ENCODE results near the gene UGT8. TPM values are rescaled to one million over a fixed set of nuclear protein-coding genes. Genes with fewer than 3 reads are reported as not detected.
A peak's percentile ranks its signal among the peaks of the same experiment; 100 is the strongest.
"Not testable (repeated sequence)": the region's sequence is repeated elsewhere in the genome, so short reads cannot be mapped to it uniquely, and the experiment has no call there.

The UGT8 gene
- total RNA-seq, 1 donor from 2014 or later: 4.1 TPM

DNA sequence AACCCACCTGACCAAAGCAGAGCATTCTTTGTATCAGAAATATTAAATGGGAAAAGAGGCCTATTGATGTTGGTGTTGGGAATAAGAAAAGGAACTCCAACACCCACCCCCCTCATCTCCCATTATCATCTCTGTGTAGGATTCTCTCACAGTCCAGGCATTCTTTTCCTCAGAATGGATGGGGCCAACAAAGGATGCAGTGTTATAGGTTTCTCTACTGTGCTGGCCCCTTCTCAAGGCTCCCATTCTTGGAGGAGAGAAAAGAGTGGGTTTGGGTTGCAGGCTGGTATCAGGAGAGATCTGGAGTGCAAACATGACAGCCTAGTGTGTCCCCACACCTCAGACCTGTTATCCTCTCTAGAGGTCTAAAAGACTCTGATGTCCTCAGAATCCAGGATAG is 59.6 kb downstream of the UGT8 start:
- H3K4me1 Mint-ChIP-seq (ENCODE audit: unreplicated experiment): no peaks in the 10 kb centered on the region
- DNase-seq (ENCODE audit: low spot score): no peak
- H3K27me3 Mint-ChIP-seq (ENCODE audit: unreplicated experiment): no peaks in the 10 kb centered on the region
- H3K27ac Mint-ChIP-seq (ENCODE audit: unreplicated experiment): no peak overlapping the region
- no peak overlapping the region for H3K4me3 Mint-ChIP-seq (ENCODE audit: unreplicated experiment)
- TF ChIP-seq, protein P1, sequence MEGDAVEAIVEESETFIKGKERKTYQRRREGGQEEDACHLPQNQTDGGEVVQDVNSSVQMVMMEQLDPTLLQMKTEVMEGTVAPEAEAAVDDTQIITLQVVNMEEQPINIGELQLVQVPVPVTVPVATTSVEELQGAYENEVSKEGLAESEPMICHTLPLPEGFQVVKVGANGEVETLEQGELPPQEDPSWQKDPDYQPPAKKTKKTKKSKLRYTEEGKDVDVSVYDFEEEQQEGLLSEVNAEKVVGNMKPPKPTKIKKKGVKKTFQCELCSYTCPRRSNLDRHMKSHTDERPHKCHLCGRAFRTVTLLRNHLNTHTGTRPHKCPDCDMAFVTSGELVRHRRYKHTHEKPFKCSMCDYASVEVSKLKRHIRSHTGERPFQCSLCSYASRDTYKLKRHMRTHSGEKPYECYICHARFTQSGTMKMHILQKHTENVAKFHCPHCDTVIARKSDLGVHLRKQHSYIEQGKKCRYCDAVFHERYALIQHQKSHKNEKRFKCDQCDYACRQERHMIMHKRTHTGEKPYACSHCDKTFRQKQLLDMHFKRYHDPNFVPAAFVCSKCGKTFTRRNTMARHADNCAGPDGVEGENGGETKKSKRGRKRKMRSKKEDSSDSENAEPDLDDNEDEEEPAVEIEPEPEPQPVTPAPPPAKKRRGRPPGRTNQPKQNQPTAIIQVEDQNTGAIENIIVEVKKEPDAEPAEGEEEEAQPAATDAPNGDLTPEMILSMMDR (IDR thresholded peaks at IDR 0.05; ENCODE audit: unreplicated experiment): no peak
- H3K9me3 Mint-ChIP-seq (ENCODE audit: unreplicated experiment): no peaks in the 10 kb centered on the region
- no peaks in the 10 kb centered on the region for H3K36me3 Mint-ChIP-seq (ENCODE audit: low read depth, unreplicated experiment)

DNA sequence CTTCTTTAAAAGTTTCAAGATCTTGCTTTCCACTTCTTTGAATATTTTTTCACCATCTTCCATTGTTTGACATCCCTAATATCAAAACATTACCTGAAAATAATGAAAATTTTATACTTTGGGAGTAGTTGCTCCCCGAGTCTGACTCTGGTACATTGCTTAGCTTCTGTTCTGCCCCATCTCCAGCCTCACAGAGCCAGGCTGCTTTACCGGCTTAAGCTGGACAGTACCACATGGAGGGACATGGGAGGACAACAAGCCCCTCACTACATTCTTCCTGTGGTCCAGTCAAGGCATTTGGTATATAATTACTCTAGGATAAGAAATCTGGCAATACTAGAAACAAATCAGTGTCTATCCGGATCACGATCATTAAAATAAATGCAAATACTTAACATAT is 60.2 kb downstream of the UGT8 start:
- TF ChIP-seq, protein P1 (IDR thresholded peaks at IDR 0.05; ENCODE audit: unreplicated experiment): no peak
- Mint-ChIP-seq H3K27ac (ENCODE audit: unreplicated experiment) (no peak overlapping the region), H3K36me3 (ENCODE audit: low read depth, unreplicated experiment) (no peaks in the 10 kb centered on the region), H3K4me1 (ENCODE audit: unreplicated experiment) (no peaks in the 10 kb centered on the region), H3K4me3 (ENCODE audit: unreplicated experiment) (no peak overlapping the region), H3K9me3 (ENCODE audit: unreplicated experiment) (no peaks in the 10 kb centered on the region), H3K27me3 (ENCODE audit: unreplicated experiment) (no peaks in the 10 kb centered on the region)
- DNase-seq (ENCODE audit: low spot score): no peak

DNA sequence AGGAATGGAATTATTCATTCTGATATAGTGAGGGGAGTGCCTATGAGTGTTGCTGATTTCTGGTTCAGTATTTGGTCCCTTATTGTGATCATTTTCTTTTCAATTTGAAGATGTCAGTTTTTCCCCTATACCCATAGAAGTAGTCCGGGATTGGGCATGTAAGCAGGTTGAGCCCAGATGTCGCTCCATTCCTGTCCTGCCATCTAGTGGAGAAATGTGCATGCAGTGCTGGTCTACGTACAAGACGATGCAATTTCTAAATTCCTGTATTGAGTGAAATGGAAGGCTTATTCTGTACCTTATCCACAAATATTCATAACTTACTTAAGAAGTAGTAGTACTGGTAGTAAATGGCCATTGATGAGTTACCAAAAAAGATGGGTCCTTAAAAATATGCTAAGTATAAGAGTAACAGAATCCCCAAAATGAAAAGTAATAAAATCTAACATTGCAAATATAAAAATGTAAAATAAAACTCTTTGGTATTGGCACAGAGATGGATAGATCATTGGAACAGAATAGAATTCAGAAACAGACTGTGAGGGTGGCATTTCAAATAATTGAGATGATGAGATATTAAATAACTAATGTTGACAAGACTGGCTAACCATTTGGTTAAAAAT is 60.9 kb downstream of the UGT8 start:
- Mint-ChIP-seq H3K4me1 (ENCODE audit: unreplicated experiment) (no peaks in the 10 kb centered on the region), H3K27me3 (ENCODE audit: unreplicated experiment) (no peaks in the 10 kb centered on the region), H3K4me3 (ENCODE audit: unreplicated experiment) (no peak overlapping the region), H3K9me3 (ENCODE audit: unreplicated experiment) (no peaks in the 10 kb centered on the region), H3K36me3 (ENCODE audit: low read depth, unreplicated experiment) (no peaks in the 10 kb centered on the region), H3K27ac (ENCODE audit: unreplicated experiment) (no peak overlapping the region)
- DNase-seq (ENCODE audit: low spot score): peak; percentile 64
- TF ChIP-seq, protein P1 (IDR thresholded peaks at IDR 0.05; ENCODE audit: unreplicated experiment): peak; percentile 73

DNA sequence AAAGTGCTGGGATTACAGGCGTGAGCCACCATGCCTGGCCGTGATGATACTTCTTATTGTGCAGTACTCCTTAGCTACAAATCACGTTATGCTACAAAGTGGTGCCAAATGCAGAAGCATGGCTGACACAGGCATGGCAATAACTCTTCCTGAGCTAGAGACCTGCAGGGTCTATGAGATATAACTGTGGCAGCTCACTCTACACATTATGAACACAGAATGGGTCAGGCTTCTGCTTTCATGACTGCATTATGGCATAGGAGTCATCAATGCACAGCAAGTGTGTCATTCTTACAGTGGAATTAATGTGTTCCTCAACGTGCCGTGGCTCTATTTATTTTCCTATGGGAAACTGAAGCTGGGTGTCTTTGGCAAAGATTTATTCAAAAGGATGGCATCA is 64.5 kb downstream of the UGT8 start:
- Mint-ChIP-seq H3K27me3 (ENCODE audit: unreplicated experiment) (no peaks in the 10 kb centered on the region), H3K9me3 (ENCODE audit: unreplicated experiment) (no peaks in the 10 kb centered on the region), H3K27ac (ENCODE audit: unreplicated experiment) (no peak overlapping the region), H3K4me1 (ENCODE audit: unreplicated experiment) (no peaks in the 10 kb centered on the region), H3K36me3 (ENCODE audit: low read depth, unreplicated experiment) (no peaks in the 10 kb centered on the region), H3K4me3 (ENCODE audit: unreplicated experiment) (no peak overlapping the region)
- TF ChIP-seq, protein P1 (IDR thresholded peaks at IDR 0.05; ENCODE audit: unreplicated experiment): no peak
- no peak for DNase-seq (ENCODE audit: low spot score)

DNA sequence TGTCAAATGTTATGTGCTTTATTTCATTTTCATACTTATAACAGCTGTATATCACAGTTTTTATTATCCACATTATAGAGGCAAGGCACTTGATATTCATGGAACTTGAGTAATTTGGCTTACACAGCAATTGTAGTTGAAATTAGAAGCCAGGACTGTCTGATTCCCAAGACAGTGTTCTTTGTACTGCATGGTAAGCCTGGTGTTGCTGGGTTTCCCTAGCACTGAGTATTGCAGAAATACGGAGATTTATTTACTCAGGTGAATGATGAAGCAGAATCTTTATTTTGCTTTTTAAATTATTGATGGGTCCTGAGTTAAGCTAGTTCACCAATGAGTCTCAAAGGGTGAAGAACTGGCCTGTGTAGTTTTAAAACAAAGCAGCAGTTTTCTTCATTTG is 70.0 kb downstream of the UGT8 start:
- TF ChIP-seq, protein P1 (IDR thresholded peaks at IDR 0.05; ENCODE audit: unreplicated experiment): no peak
- no peak overlapping the region for H3K4me3 Mint-ChIP-seq (ENCODE audit: unreplicated experiment)
- no peaks in the 10 kb centered on the region for H3K36me3 Mint-ChIP-seq (ENCODE audit: low read depth, unreplicated experiment)
- no peak for DNase-seq (ENCODE audit: low spot score)
- no peaks in the 10 kb centered on the region for H3K27me3 Mint-ChIP-seq (ENCODE audit: unreplicated experiment)
- H3K27ac Mint-ChIP-seq (ENCODE audit: unreplicated experiment): no peak overlapping the region
- H3K4me1 Mint-ChIP-seq (ENCODE audit: unreplicated experiment): no peaks in the 10 kb centered on the region
- H3K9me3 Mint-ChIP-seq (ENCODE audit: unreplicated experiment): no peaks in the 10 kb centered on the region

DNA sequence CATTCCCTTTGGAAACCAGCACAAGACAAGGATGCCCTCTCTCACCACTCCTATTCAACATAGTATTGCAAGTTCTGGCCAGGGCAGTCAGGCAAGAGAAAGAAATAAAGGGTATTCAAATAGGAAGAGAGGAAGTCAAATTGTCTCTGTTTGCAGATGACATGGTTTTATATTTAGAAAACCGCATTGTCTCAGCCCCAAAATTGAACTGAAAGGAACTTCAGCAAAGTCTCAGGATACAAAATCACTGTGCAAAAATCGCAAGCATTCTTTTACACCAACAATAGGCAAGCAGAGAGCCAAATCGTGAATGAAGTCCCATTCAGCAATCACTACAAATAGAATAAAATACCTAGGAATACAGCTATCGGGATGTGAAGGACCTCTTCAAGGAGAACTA is 72.1 kb downstream of the UGT8 start:
- not testable (repeated sequence) for H3K36me3 Mint-ChIP-seq (ENCODE audit: low read depth, unreplicated experiment); H3K27ac Mint-ChIP-seq (ENCODE audit: unreplicated experiment); H3K27me3 Mint-ChIP-seq (ENCODE audit: unreplicated experiment); H3K4me1 Mint-ChIP-seq (ENCODE audit: unreplicated experiment); H3K9me3 Mint-ChIP-seq (ENCODE audit: unreplicated experiment); DNase-seq (ENCODE audit: low spot score); H3K4me3 Mint-ChIP-seq (ENCODE audit: unreplicated experiment)
